GM12878 (cell line): Measurements from ENCODE around the gene UBE2E2. TPM values are rescaled to one million over a fixed set of nuclear protein-coding genes. Genes with fewer than 3 reads are reported as not detected.

Experiments used
- ATAC-seq: fragments of 200-7000 bp; cut with Tn5 transposase; 3 replicates; pipeline ENCODE4 v1.9.1; 2020; ENCODE audit warnings: mild to moderate bottlenecking, moderate library complexity
- BruUV-seq: library from RNA; stranded (reverse); fragments of 400-500 nt; replicated peaks from 2 replicates; lab custom pipeline; 2021; lab: Mats Ljungman, UMichigan
- CTCF ChIA-PET: fragments of 300-600 bp; sonication (Branson Sonifier 250); formaldehyde crosslinking; extraction: SDS; loops from one replicate; lab custom pipeline; 2021; ENCODE audit warnings: inconsistent platforms; lab: Yijun Ruan, JAX
- POLR2A ChIA-PET: fragments of 350-600 bp; formaldehyde crosslinking; extraction: SDS; loops from one replicate; lab custom pipeline; 2021; ENCODE audit warnings: inconsistent platforms; lab: Charles Lee
- RAD21 ChIA-PET: fragments of 300-600 bp; sonication (Branson Sonifier 250); formaldehyde crosslinking; loops from one replicate; lab custom pipeline; 2023; ENCODE audit warnings: antibody characterized with exemption; ENCODE audit not compliant: unreplicated experiment; lab: Charles Lee
- SMC1A ChIA-PET: fragments of 300-600 bp; sonication (Branson Sonifier 250); formaldehyde crosslinking; loops from one replicate; lab custom pipeline; 2023; ENCODE audit not compliant: unreplicated experiment, uncharacterized antibody; lab: Charles Lee
- DNase-seq: peaks from one replicate; pipeline ENCODE4 v3.0.0-alpha.2; 2011; ENCODE audit warnings: low read depth, low spot score
- FAIRE-seq: peaks from 3 replicates; lab custom pipeline; 2011; peaks lifted over from hg19 to GRCh38; lab: Jason Lieb, UNC
- H2AFZ ChIP-seq: 2 replicates; pipeline ENCODE4 v1.6.0; 2011; ENCODE audit warnings: low read depth, low read length, control low read depth; ENCODE audit not compliant: control insufficient read depth
- H3K27ac ChIP-seq: 2 replicates; pipeline ENCODE4 v1.5.1; 2011; ENCODE audit warnings: control low read depth; ENCODE audit not compliant: control insufficient read depth, insufficient read depth
- H3K27me3 ChIP-seq, 2 experiments: replicated peaks in 1 of 2; 2 replicates each; pipeline versions ENCODE4 v1.6.0 to v1.6.1; 2011; ENCODE audit warnings: low read length in 1 of 2; ENCODE audit not compliant: control insufficient read depth in 2 of 2, insufficient read depth in 2 of 2
- H3K36me3 ChIP-seq, 2 experiments: 2 replicates each; pipeline ENCODE4 v1.5.1; 2011; ENCODE audit warnings: low read length in 1 of 2; ENCODE audit not compliant: control insufficient read depth in 2 of 2, insufficient read depth in 2 of 2
- H3K4me1 ChIP-seq: 2 replicates; pipeline ENCODE4 v1.6.1; 2011; ENCODE audit warnings: mild to moderate bottlenecking, low read length, moderate library complexity, mixed read lengths; ENCODE audit not compliant: control insufficient read depth, insufficient read depth
- H3K4me2 ChIP-seq: 2 replicates; pipeline ENCODE4 v1.6.0; 2011; ENCODE audit warnings: control low read depth; ENCODE audit not compliant: control insufficient read depth, insufficient read depth
- H3K4me3 ChIP-seq: fragments of 200-600 bp; sonication (generic); 2 replicates; pipeline ENCODE4 v1.5.1; 2016
- H3K79me2 ChIP-seq: 2 replicates; pipeline ENCODE4 v1.6.0; 2011; ENCODE audit warnings: low read length; ENCODE audit not compliant: control insufficient read depth, insufficient read depth
- H3K9ac ChIP-seq: 2 replicates; pipeline ENCODE4 v1.8.0; 2011; ENCODE audit warnings: low read length, control low read depth, mixed read lengths; ENCODE audit not compliant: control insufficient read depth, insufficient read depth
- H3K9me3 ChIP-seq: replicated peaks from 3 replicates; pipeline ENCODE4 v1.5.1; 2011; ENCODE audit warnings: mild to moderate bottlenecking, low read length; ENCODE audit not compliant: control insufficient read depth, insufficient read depth
- H4K20me1 ChIP-seq: 2 replicates; pipeline ENCODE4 v1.6.0; 2011; ENCODE audit not compliant: control insufficient read depth, insufficient read depth
- CBX3 ChIP-seq: fragments of 200-600 bp; sonication (generic); IDR thresholded peaks from 2 replicates; pipeline ENCODE4 v1.6.1; 2016; ENCODE audit warnings: low read depth, borderline replicate concordance
- FOXK2 ChIP-seq: fragments of 450-650 bp; IDR thresholded peaks from 2 replicates; pipeline ENCODE4 v1.6.1; 2017; ENCODE audit warnings: mild to moderate bottlenecking, moderate library complexity
- GABPA ChIP-seq: IDR thresholded peaks from 2 replicates; pipeline ENCODE4 v1.6.1; 2014; ENCODE audit warnings: antibody characterized with exemption, low read depth, mild to moderate bottlenecking, inconsistent platforms
- KDM1A ChIP-seq: fragments of 200-600 bp; sonication (generic); IDR thresholded peaks from 2 replicates; pipeline ENCODE4 v1.6.1; 2016; ENCODE audit warnings: borderline replicate concordance
- MTA2 ChIP-seq: fragments of 450-650 bp; IDR thresholded peaks from 2 replicates; pipeline ENCODE4 v1.6.1; 2016; ENCODE audit warnings: low read depth, mild to moderate bottlenecking, moderate library complexity
- MYC ChIP-seq: IDR thresholded peaks from 2 replicates; pipeline ENCODE4 v1.6.1; 2011; ENCODE audit warnings: mild to moderate bottlenecking, low read length, moderate library complexity, inconsistent platforms; ENCODE audit not compliant: insufficient read depth, insufficient replicate concordance, insufficient read length, severe bottlenecking
- NBN ChIP-seq: fragments of 450-650 bp; IDR thresholded peaks from 2 replicates; pipeline ENCODE4 v1.6.1; 2016
- RCOR1 ChIP-seq: conservative IDR thresholded peaks from 2 replicates; pipeline ENCODE4 v1.6.1; 2012; ENCODE audit warnings: low read depth, low read length, improper control_type of control experiment
- SIN3A ChIP-seq: IDR thresholded peaks from 2 replicates; pipeline ENCODE4 v1.6.1; 2012; ENCODE audit warnings: low read depth, low read length, improper control_type of control experiment
- SMC3 ChIP-seq: IDR thresholded peaks from 2 replicates; pipeline ENCODE4 v1.6.1; 2011; ENCODE audit warnings: low read length, improper control_type of control experiment, borderline replicate concordance
- STAT3 ChIP-seq: IDR thresholded peaks from 2 replicates; pipeline ENCODE4 v1.6.1; 2011; ENCODE audit warnings: low read depth, low read length, improper control_type of control experiment
- TBL1XR1 ChIP-seq: IDR thresholded peaks from 2 replicates; pipeline ENCODE4 v1.6.1; 2012; ENCODE audit warnings: low read depth, low read length, improper control_type of control experiment
- YBX1 ChIP-seq: fragments of 450-650 bp; IDR thresholded peaks from 2 replicates; pipeline ENCODE4 v1.6.1; 2016; ENCODE audit warnings: antibody characterized with exemption
- YY1 ChIP-seq: IDR thresholded peaks from 2 replicates; pipeline ENCODE4 v1.6.1; 2011; ENCODE audit warnings: low read depth, mild to moderate bottlenecking, low read length
- WGBS: methylation state at CpG from one replicate; pipeline ENCODE4 v1.1.6; 2016; ENCODE audit warnings: low lambda C conversion rate; ENCODE audit not compliant: insufficient replicate concordance, insufficient coverage; ENCODE audit errors: missing lambda C conversion rate; 5-methylcytosine and 5-hydroxymethylcytosine counted together
- in situ Hi-C: fragments of 300-500 bp; cut with MboI; formaldehyde crosslinking; loops from 9 replicates; pipeline ENCODE4 v1.14.3; 2018; ENCODE audit warnings: mixed read lengths
- intact Hi-C: fragments of 100-400 bp; cut with micrococcal nuclease; formaldehyde crosslinking; loops from one replicate; pipeline ENCODE4 v1.14.2; 2022; ENCODE audit not compliant: unreplicated experiment
- polyA plus RNA-seq, 11 experiments: library from polyadenylated mRNA; depleted of rRNA in 4 of 11; unstranded in 6 of 11; stranded (reverse) in 5 of 11; fragments of >200 nt; fragmentation: Nextera tagmentation in 4 of 11; fragmentation: Illumina TruSeq in 1 of 11; extraction: Ambion mirVana in 4 of 11; extraction: Trizol in 1 of 11; gene quantifications; 1 replicate in 1 of 11; 2 replicates in 10 of 11; pipeline versions ENCODE4 v1.2.1 to v1.2.3, GENCODE V29; 2011 to 2016; ENCODE audit warnings: inconsistent platforms in 2 of 11, missing spikeins in 2 of 11, low read depth in 1 of 11
- total RNA-seq, 4 experiments: library from RNA; depleted of rRNA in 3 of 4; stranded (reverse); fragments of >200 nt in 3 of 4; fragmentation: Illumina TruSeq in 1 of 4; extraction: Trizol in 1 of 4; gene quantifications; 2 replicates each; pipeline versions ENCODE4 v1.2.1 to v1.2.3, GENCODE V29; 2013 to 2021
- TF ChIP-seq, protein P1 (sequence below): fragments of 450-650 bp; formaldehyde crosslinking; IDR thresholded peaks from 2 replicates; pipeline ENCODE4 v1.5.0; 2022; ENCODE audit warnings: mild to moderate bottlenecking, missing genetic modification characterization
- TF ChIP-seq, protein P2 (sequence below): fragments of 450-650 bp; IDR thresholded peaks from 2 replicates; pipeline ENCODE4 v1.6.1; 2014; ENCODE audit warnings: mild to moderate bottlenecking

Gene UBE2E2
- total and polyA plus RNA-seq, 10 of the 15 experiments (the other 5 are each of a cell fraction or from before 2014, with no cell fraction given): 8.7 to 71.0 (median 36.4) TPM

DNA sequence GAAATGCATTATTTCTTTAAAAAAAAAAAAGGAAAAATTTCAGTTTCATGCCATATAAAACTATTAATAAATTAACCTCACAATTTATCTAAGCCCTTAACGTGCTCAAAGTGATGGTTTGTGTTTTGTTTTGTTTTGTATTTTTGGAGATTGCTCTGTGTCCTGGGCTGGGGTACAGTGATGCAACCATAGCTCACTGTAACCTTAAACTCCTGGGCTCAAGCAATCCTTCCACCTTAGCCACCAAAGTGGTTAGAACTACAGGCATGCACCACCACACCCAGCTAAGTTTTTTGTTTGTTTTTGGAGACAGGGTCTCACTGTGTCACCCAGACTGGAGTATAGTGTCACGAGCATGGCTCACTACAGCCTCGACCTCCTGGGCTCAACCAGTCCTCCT is 180.7 kb downstream of the UBE2E2 start:
- H3K4me1 ChIP-seq: no peaks in the 10 kb centered on the region
- no peaks in the 10 kb centered on the region for H3K27me3 ChIP-seq
- DNase-seq (no peak), FAIRE-seq (no peak), ATAC-seq (no peak)
- no peaks in the 10 kb centered on the region for H3K9me3 ChIP-seq
- RAD21 ChIA-PET: no interaction called here
- no peak overlapping the region for H3K27ac ChIP-seq
- SMC1A ChIA-PET: interaction anchor here (0.6 kb wide), 1 partner anchor 379 kb away, joined by 3 read pairs; no protein-coding TSS in a partner anchor
- no TSS peak for BruUV-seq
- no peaks in the 10 kb centered on the region for H4K20me1 ChIP-seq
- no peaks in the 10 kb centered on the region for H3K36me3 ChIP-seq
- H3K79me2 ChIP-seq: no peaks in the 10 kb centered on the region; the same call in none of the 2 replicates
- TF ChIP-seq STAT3: no peak
- no peak for TF ChIP-seq FOXK2
- TF ChIP-seq GABPA: no peak
- TF ChIP-seq CBX3: no peak
- TF ChIP-seq MTA2: no peak
- TF ChIP-seq MYC: no peak
- TF ChIP-seq, protein P1, sequence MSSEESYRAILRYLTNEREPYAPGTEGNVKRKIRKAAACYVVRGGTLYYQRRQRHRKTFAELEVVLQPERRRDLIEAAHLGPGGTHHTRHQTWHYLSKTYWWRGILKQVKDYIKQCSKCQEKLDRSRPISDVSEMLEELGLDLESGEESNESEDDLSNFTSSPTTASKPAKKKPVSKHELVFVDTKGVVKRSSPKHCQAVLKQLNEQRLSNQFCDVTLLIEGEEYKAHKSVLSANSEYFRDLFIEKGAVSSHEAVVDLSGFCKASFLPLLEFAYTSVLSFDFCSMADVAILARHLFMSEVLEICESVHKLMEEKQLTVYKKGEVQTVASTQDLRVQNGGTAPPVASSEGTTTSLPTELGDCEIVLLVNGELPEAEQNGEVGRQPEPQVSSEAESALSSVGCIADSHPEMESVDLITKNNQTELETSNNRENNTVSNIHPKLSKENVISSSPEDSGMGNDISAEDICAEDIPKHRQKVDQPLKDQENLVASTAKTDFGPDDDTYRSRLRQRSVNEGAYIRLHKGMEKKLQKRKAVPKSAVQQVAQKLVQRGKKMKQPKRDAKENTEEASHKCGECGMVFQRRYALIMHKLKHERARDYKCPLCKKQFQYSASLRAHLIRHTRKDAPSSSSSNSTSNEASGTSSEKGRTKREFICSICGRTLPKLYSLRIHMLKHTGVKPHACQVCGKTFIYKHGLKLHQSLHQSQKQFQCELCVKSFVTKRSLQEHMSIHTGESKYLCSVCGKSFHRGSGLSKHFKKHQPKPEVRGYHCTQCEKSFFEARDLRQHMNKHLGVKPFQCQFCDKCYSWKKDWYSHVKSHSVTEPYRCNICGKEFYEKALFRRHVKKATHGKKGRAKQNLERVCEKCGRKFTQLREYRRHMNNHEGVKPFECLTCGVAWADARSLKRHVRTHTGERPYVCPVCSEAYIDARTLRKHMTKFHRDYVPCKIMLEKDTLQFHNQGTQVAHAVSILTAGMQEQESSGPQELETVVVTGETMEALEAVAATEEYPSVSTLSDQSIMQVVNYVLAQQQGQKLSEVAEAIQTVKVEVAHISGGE (CRISPR knock-in tag): no peak
- TF ChIP-seq YBX1: no peak
- no peak for TF ChIP-seq NBN
- TF ChIP-seq, protein P2, sequence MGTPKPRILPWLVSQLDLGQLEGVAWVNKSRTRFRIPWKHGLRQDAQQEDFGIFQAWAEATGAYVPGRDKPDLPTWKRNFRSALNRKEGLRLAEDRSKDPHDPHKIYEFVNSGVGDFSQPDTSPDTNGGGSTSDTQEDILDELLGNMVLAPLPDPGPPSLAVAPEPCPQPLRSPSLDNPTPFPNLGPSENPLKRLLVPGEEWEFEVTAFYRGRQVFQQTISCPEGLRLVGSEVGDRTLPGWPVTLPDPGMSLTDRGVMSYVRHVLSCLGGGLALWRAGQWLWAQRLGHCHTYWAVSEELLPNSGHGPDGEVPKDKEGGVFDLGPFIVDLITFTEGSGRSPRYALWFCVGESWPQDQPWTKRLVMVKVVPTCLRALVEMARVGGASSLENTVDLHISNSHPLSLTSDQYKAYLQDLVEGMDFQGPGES: no peak
- no peak for TF ChIP-seq YY1
- no peak for TF ChIP-seq SMC3
- no peak for TF ChIP-seq SIN3A
- no peak for TF ChIP-seq KDM1A
- no peak for TF ChIP-seq RCOR1
- TF ChIP-seq TBL1XR1: no peak
- no peak overlapping the region for H3K4me2 ChIP-seq
- intact Hi-C loops (no loop called here), in situ Hi-C loops (no loop called here)
- POLR2A ChIA-PET: no interaction called here
- WGBS: 87% methylated on average over 3 of the region's 3 CpGs
- H3K4me3 ChIP-seq: no peak overlapping the region
- H3K9ac ChIP-seq: no peak overlapping the region
- CTCF ChIA-PET: no interaction called here
- no peak overlapping the region for H2AFZ ChIP-seq
